Spleen (tissue), 11 donors: ENCODE measurements around the gene CLCN6. TPM values are rescaled to one million over a fixed set of nuclear protein-coding genes. Genes with fewer than 3 reads are reported as not detected.
A peak's percentile ranks its signal among the peaks of the same experiment; 100 is the strongest.

Experiments used
- DNase-seq: peaks from one replicate; pipeline ENCODE4 v3.0.0-alpha.2; 2020
- H3K27ac ChIP-seq, 8 donors: fragments of 200-600 bp; sonication (generic) in 7 of 8; 1 replicate in 4 of 8; 2 replicates in 4 of 8; pipeline versions ENCODE4 v1.5.0 to v1.8.0; 2016 to 2021; ENCODE audit warnings: inconsistent platforms in 4 of 8, mild to moderate bottlenecking in 4 of 8, moderate library complexity in 1 of 8
- H3K27me3 ChIP-seq, 7 donors: fragments of 200-600 bp; sonication (generic) in 6 of 7; replicated peaks in 1 of 7; 1 replicate in 4 of 7; 2 replicates in 3 of 7; pipeline versions ENCODE4 v1.5.0 to v1.8.0; 2016 to 2021; ENCODE audit warnings: inconsistent platforms in 3 of 7, mild to moderate bottlenecking in 1 of 7
- H3K36me3 ChIP-seq, 6 donors: fragments of 200-600 bp; sonication (generic) in 5 of 6; 1 replicate in 4 of 6; 2 replicates in 2 of 6; pipeline versions ENCODE4 v1.5.0 to v1.8.0; 2016 to 2021; ENCODE audit warnings: inconsistent platforms in 2 of 6
- H3K4me1 ChIP-seq, 6 donors: fragments of 200-600 bp; sonication (generic) in 5 of 6; 1 replicate in 3 of 6; 2 replicates in 3 of 6; pipeline versions ENCODE4 v1.5.0 to v1.8.0; 2016 to 2021; ENCODE audit warnings: inconsistent platforms in 3 of 6
- H3K4me3 ChIP-seq, 8 donors: fragments of 200-600 bp; sonication (generic) in 7 of 8; 1 replicate in 4 of 8; 2 replicates in 4 of 8; pipeline versions ENCODE4 v1.5.0 to v1.8.0; 2016 to 2021; ENCODE audit warnings: inconsistent platforms in 4 of 8, mild to moderate bottlenecking in 4 of 8, moderate library complexity in 2 of 8
- H3K9me3 ChIP-seq, 8 donors: fragments of 200-600 bp; sonication (generic) in 7 of 8; 1 replicate in 4 of 8; 2 replicates in 4 of 8; pipeline versions ENCODE4 v1.5.0 to v1.8.0; 2016 to 2021; ENCODE audit warnings: inconsistent platforms in 4 of 8
- POLR2A ChIP-seq, 3 donors: fragments of 450-650 bp; IDR thresholded peaks; one replicate each; pipeline ENCODE4 v1.5.1; 2017; ENCODE audit warnings: antibody characterized with exemption in 3 of 3, mild to moderate bottlenecking in 1 of 3
- POLR2AphosphoS5 ChIP-seq, 3 donors: sonication (generic); formaldehyde crosslinking; IDR thresholded peaks; one replicate each; pipeline ENCODE4 v1.5.1; 2017; ENCODE audit warnings: antibody characterized with exemption in 3 of 3
- WGBS, 5 donors: extraction: QIAGEN DNeasy Blood & Tissue Kit in 3 of 5; methylation state at CpG; one replicate each; pipeline versions ENCODE4 v1.1.5 to v1.1.7; 2013 to 2018; 5-methylcytosine and 5-hydroxymethylcytosine counted together
- intact Hi-C: fragments of 100-400 bp; cut with DNase I; formaldehyde crosslinking; loops from one replicate; pipeline ENCODE4 v1.15.0; 2023; ENCODE audit warnings: low total_unique reads
- polyA plus RNA-seq, 3 donors: library from polyadenylated mRNA; stranded (reverse); fragments of 200-250 nt; gene quantifications; one replicate each; pipeline ENCODE4 v1.2.1, GENCODE V29; 2013
- total RNA-seq, 7 donors: library from RNA; depleted of rRNA in 3 of 7; stranded (reverse); fragments of >200 nt in 3 of 7; fragmentation: NEBNext Ultra II Directional in 4 of 7; extraction: Animal tissue kit (Norgen Biotek cat#: 25700) in 4 of 7; gene quantifications; one replicate each; pipeline versions ENCODE4 v1.1.0 to v1.2.1, GENCODE V29; 2016 to 2021
- TF ChIP-seq, protein P1 (sequence below), 11 experiments: fragments of 200-600 bp in 7 of 11; fragments of 450-650 bp in 4 of 11; sonication (generic) in 4 of 11; IDR thresholded peaks in 8 of 11; conservative IDR thresholded peaks in 3 of 11; 1 replicate in 7 of 11; 2 replicates in 4 of 11; pipeline versions ENCODE4 v1.4.0 to v1.8.0; 2016 to 2021; ENCODE audit warnings: antibody characterized with exemption in 11 of 11, inconsistent platforms in 4 of 11, mild to moderate bottlenecking in 1 of 11
- donor health status: healthy with polysubstance abuse.
- donor health status: DM: no; HTN: no; CAD: no; lungs with moderate emphysema.
- donor health status: DM: no; HTN: no; CAD: no.
- donor health status: Bipolar disorder and iron deficiency.
- donor health status: healthy.
- donor health status: DM: no; HTN: no; CAD: no.
- donor health status: DM: yes; HTN: yes; CAD: no.

CLCN6 gene
- total and polyA plus RNA-seq, 10 donors: 6.3 to 34.4 (median 23.2) TPM

DNA sequence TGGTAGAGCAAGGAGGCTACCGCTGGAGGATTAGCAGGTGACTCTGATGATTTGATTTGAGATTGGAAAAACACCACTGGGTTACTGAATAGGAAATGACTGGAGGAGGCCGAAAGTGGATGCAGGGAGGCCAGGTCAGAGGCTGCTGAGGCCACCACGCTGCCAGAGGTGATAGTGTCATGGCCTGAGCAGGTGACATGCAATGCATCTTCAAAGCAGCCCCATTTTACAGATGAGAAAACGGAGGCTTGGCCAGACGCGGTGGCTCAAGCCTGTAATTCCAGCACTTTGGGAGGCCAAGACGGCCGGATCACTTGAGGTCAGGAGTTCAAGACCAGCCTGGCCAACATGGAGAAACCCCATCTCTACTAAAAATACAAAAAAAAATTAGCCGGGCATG is 31.2 kb upstream of the CLCN6 start:
- no peak overlapping the region for H3K27ac ChIP-seq
- intact Hi-C loops: no loop called here
- TF ChIP-seq POLR2AphosphoS5 (IDR thresholded peaks at IDR 0.05): no peak
- no peak for TF ChIP-seq POLR2A (IDR thresholded peaks at IDR 0.05)
- TF ChIP-seq, protein P1, sequence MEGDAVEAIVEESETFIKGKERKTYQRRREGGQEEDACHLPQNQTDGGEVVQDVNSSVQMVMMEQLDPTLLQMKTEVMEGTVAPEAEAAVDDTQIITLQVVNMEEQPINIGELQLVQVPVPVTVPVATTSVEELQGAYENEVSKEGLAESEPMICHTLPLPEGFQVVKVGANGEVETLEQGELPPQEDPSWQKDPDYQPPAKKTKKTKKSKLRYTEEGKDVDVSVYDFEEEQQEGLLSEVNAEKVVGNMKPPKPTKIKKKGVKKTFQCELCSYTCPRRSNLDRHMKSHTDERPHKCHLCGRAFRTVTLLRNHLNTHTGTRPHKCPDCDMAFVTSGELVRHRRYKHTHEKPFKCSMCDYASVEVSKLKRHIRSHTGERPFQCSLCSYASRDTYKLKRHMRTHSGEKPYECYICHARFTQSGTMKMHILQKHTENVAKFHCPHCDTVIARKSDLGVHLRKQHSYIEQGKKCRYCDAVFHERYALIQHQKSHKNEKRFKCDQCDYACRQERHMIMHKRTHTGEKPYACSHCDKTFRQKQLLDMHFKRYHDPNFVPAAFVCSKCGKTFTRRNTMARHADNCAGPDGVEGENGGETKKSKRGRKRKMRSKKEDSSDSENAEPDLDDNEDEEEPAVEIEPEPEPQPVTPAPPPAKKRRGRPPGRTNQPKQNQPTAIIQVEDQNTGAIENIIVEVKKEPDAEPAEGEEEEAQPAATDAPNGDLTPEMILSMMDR (IDR thresholded peaks at IDR 0.05 in 8 of 11, conservative IDR thresholded peaks at IDR 0.05 in 3 of 11): no peak
- WGBS, 5 donors: 80 to 94% (median 90%) methylated on average over 9 of the region's 9 CpGs
- no peaks in the 10 kb centered on the region for H3K9me3 ChIP-seq
- H3K36me3 ChIP-seq: no peaks in the 10 kb centered on the region
- no peaks in the 10 kb centered on the region for H3K27me3 ChIP-seq
- no peak overlapping the region for H3K4me3 ChIP-seq
- DNase-seq: no peak
- no peaks in the 10 kb centered on the region for H3K4me1 ChIP-seq

DNA sequence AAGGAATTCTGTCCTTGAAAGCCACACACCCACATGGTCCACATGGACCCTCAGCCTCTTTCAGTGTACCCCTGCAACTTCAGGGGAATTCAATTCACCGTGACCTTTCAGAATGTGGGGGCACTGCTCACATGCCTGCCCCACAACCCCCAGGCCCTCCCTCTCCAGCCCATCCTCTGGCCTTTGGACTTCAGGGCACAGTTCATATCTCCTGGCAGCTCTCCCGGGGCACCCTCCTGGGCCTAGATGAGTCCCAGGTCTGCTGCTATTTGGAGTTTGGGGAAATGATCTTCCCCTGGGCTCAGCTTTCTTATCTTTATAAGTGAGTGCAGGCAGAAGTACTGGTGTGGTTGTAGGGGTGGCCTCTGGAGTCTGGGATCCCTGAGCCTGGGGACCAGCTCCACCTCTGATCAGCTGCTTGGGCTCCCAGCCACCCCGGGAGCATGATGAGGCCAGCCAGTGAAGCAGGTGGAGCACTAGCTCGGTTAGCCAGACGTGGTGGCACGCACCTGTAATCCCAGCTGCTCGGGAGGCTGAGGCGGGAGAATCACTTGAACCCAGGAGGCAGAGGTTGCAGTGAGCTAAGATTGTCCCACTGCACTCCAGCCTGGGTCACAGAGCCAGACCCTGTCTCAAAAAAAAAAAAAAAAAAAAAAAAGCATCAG is 28.2 kb upstream of the CLCN6 start:
- 91 to 96% (median 94%) methylated on average over 3 to 8 of the region's 8 CpGs for WGBS, 5 donors
- intact Hi-C loops: no loop called here
- Histone ChIP-seq H3K4me1 (no peaks in the 10 kb centered on the region), H3K4me3 (no peak overlapping the region), H3K36me3 (no peaks in the 10 kb centered on the region), H3K27me3 (no peaks in the 10 kb centered on the region), H3K27ac (no peak overlapping the region), H3K9me3 (no peaks in the 10 kb centered on the region)
- DNase-seq: no peak
- TF ChIP-seq POLR2A (IDR thresholded peaks at IDR 0.05) (no peak), POLR2AphosphoS5 (IDR thresholded peaks at IDR 0.05) (no peak)
- TF ChIP-seq, protein P1 (IDR thresholded peaks at IDR 0.05 in 8 of 11, conservative IDR thresholded peaks at IDR 0.05 in 3 of 11): no peak

DNA sequence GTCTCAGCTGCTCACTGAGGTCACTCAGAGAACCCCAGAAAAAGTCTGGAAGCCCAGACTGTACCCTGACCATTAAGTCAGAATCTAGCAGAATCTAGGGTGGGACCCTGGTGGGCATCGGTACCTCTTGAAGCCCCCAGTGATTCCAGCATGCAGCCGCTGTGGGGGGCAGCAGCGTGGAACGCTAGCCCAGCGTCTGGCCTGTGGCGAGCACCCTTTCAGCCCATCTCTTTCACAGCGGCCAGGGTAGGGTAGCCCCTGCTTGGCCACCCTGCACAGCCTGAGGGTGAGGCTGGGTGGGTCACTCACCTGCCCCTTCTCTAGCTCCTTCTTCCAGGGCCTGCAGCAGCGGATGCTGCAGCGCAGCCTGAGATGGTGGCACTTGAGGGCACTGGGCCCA is 27.7 kb upstream of the CLCN6 start:
- Histone ChIP-seq H3K27ac (no peak overlapping the region), H3K4me1 (no peaks in the 10 kb centered on the region), H3K36me3 (no peaks in the 10 kb centered on the region), H3K9me3 (no peaks in the 10 kb centered on the region), H3K4me3 (no peak overlapping the region), H3K27me3 (no peaks in the 10 kb centered on the region)
- TF ChIP-seq POLR2A (IDR thresholded peaks at IDR 0.05): no peak
- TF ChIP-seq, protein P1 (IDR thresholded peaks at IDR 0.05 in 8 of 11, conservative IDR thresholded peaks at IDR 0.05 in 3 of 11): no peak
- no peak for TF ChIP-seq POLR2AphosphoS5 (IDR thresholded peaks at IDR 0.05)
- intact Hi-C loops: no loop called here
- 86 to 98% (median 93%) methylated on average over 7 to 9 of the region's 9 CpGs for WGBS, 5 donors
- DNase-seq: no peak

DNA sequence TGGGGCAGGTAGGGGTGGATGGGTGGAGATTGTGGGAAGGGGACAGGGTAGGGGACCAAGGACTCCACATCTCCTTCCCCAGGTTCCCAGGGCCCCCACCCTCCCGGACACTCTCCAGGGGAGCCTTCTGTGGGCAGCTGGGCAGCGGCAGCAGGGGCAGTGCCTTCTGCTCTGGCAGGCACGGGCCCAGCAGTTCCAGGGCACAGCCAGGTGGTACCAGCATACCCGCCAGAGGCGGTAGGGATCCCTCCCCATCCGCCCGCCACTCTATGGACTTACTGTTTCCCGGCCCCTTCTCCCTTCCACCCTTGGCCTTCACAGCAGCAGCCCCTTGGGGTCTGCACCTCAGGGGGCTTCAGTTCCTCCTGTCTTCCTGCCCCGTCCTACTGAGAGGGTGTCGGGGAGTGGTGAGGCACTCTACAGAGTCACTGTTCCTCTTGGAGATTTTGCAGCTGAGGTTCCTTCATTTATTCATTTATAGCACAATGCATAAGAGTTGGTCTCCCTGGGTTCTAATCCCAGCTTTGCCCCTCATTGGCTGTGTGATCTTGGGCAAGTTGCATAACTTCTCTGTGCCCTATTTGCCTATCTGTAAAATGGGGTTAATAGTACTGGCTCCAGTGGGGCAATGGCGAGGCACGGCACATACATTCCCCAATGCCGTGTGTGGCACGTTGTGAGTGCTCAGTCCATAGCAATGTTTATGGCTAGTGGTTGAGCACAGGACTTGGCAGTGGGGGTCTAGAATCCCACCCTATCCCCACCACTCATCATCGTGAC is 27.0 kb upstream of the CLCN6 start:
- H3K9me3 ChIP-seq: no peaks in the 10 kb centered on the region
- whole genome bisulfite sequencing, 5 donors: 89 to 93% (median 91%) methylated on average over 12 to 15 of the region's 15 CpGs
- H3K4me1 ChIP-seq: peaks cover 0 to 2% (median under 1%) of the 10 kb centered on the region in 6 donors
- no peaks in the 10 kb centered on the region for H3K27me3 ChIP-seq
- H3K36me3 ChIP-seq: no peaks in the 10 kb centered on the region
- TF ChIP-seq, protein P1 (IDR thresholded peaks at IDR 0.05 in 8 of 11, conservative IDR thresholded peaks at IDR 0.05 in 3 of 11): no peak
- no peak for TF ChIP-seq POLR2A (IDR thresholded peaks at IDR 0.05)
- TF ChIP-seq POLR2AphosphoS5 (IDR thresholded peaks at IDR 0.05): no peak
- DNase-seq: peak; percentile 54
- H3K4me3 ChIP-seq: no peak overlapping the region
- intact Hi-C loops: no loop called here
- H3K27ac ChIP-seq: no peak overlapping the region
